Astrocyte (in vitro differentiated cells and primary cell): ENCODE data around the gene MARVELD3. TPM values are rescaled to one million over a fixed set of nuclear protein-coding genes. Genes with fewer than 3 reads are reported as not detected.
"Not testable (repeated sequence)": the region's sequence is repeated elsewhere in the genome, so short reads cannot be mapped to it uniquely, and the experiment has no call there.

Source experiments
- DNase-seq: peaks from one replicate; pipeline ENCODE4 v3.0.0-alpha.2; 2010; ENCODE audit warnings: low read depth
- FAIRE-seq: peaks from 2 replicates; lab custom pipeline; 2011; peaks lifted over from hg19 to GRCh38; lab: Jason Lieb, UNC
- H2AFZ ChIP-seq: 2 replicates; pipeline ENCODE4 v1.6.0; 2012; ENCODE audit warnings: low read depth, low read length, inconsistent platforms
- H3K27ac ChIP-seq: 2 replicates; pipeline ENCODE4 v1.5.1; 2011; ENCODE audit warnings: low read depth, low read length, inconsistent platforms
- H3K27me3 ChIP-seq: 2 replicates; pipeline ENCODE4 v1.6.0; 2011; ENCODE audit warnings: low read length, inconsistent platforms; ENCODE audit not compliant: insufficient read depth
- H3K36me3 ChIP-seq: 2 replicates; pipeline ENCODE4 v1.5.1; 2011; ENCODE audit warnings: low read length, inconsistent platforms; ENCODE audit not compliant: insufficient read depth
- H3K4me1 ChIP-seq: 2 replicates; pipeline ENCODE4 v1.5.1; 2011; ENCODE audit warnings: low read length, inconsistent platforms; ENCODE audit not compliant: insufficient read depth
- H3K4me2 ChIP-seq: 2 replicates; pipeline ENCODE4 v1.6.0; 2012; ENCODE audit warnings: low read length, inconsistent platforms
- H3K4me3 ChIP-seq: 2 replicates; pipeline ENCODE4 v1.5.1; 2011; ENCODE audit warnings: low read depth, mild to moderate bottlenecking, low read length, inconsistent platforms; ENCODE audit not compliant: insufficient read depth
- H3K79me2 ChIP-seq: 2 replicates; pipeline ENCODE4 v1.6.0; 2012; ENCODE audit warnings: mild to moderate bottlenecking, low read length, inconsistent platforms; ENCODE audit not compliant: insufficient read depth
- H3K9ac ChIP-seq: 2 replicates; pipeline ENCODE4 v1.6.0; 2012; ENCODE audit warnings: mild to moderate bottlenecking, low read length, inconsistent platforms
- H3K9me3 ChIP-seq: 2 replicates; pipeline ENCODE4 v1.5.1; 2012; ENCODE audit warnings: low read depth, mild to moderate bottlenecking, low read length, inconsistent platforms; ENCODE audit not compliant: insufficient read depth
- H4K20me1 ChIP-seq: 2 replicates; pipeline ENCODE4 v1.6.0; 2012; ENCODE audit warnings: low read length, inconsistent platforms; ENCODE audit not compliant: insufficient read depth
- H3K27ac Mint-ChIP-seq: one replicate; pipeline ENCODE4 v1.8.0; 2021; ENCODE audit warnings: mild to moderate bottlenecking, mixed read lengths; ENCODE audit not compliant: unreplicated experiment
- H3K27me3 Mint-ChIP-seq: one replicate; pipeline ENCODE4 v1.8.0; 2021; ENCODE audit warnings: low read depth, mixed read lengths; ENCODE audit not compliant: unreplicated experiment
- H3K36me3 Mint-ChIP-seq: one replicate; pipeline ENCODE4 v1.8.0; 2021; ENCODE audit warnings: low read depth, mixed read lengths; ENCODE audit not compliant: unreplicated experiment
- H3K4me1 Mint-ChIP-seq: one replicate; pipeline ENCODE4 v1.8.0; 2021; ENCODE audit warnings: low read depth, mixed read lengths; ENCODE audit not compliant: unreplicated experiment
- H3K4me3 Mint-ChIP-seq: one replicate; pipeline ENCODE4 v1.8.0; 2021; ENCODE audit warnings: mild to moderate bottlenecking, moderate library complexity, mixed read lengths; ENCODE audit not compliant: unreplicated experiment
- H3K9me3 Mint-ChIP-seq: one replicate; pipeline ENCODE4 v1.8.0; 2021; ENCODE audit warnings: mild to moderate bottlenecking, mixed read lengths; ENCODE audit not compliant: unreplicated experiment
- CTCF ChIP-seq: IDR thresholded peaks from 2 replicates; pipeline ENCODE4 v1.5.1; 2011; ENCODE audit warnings: low read depth, mild to moderate bottlenecking, inconsistent platforms, low read length, moderate library complexity; ENCODE audit not compliant: insufficient read depth
- EZH2 ChIP-seq: IDR thresholded peaks from 2 replicates; pipeline ENCODE4 v1.6.1; 2012; ENCODE audit warnings: mild to moderate bottlenecking, low read length, inconsistent platforms; ENCODE audit not compliant: insufficient read depth
- total RNA-seq: library from RNA; stranded (reverse); gene quantifications from 2 replicates; pipeline ENCODE4 v1.2.1, GENCODE V29; 2021

The MARVELD3 gene
- total RNA-seq, 1 donor from 2014 or later = 1.4 TPM

- Mint-ChIP-seq H3K9me3 (peaks cover 3% of the 10 kb centered on the region), H3K27ac (peak overlapping the region; percentile 34), H3K27me3 (peaks cover 23% of the 10 kb centered on the region), H3K4me3 (no peak overlapping the region), H3K4me1 (peaks cover 2% of the 10 kb centered on the region), H3K36me3 (no peaks in the 10 kb centered on the region)
- Histone ChIP-seq H3K36me3 (no peaks in the 10 kb centered on the region), H3K4me2 (no peak overlapping the region), H2AFZ (no peak overlapping the region), H4K20me1 (no peaks in the 10 kb centered on the region), H3K27ac (no peak overlapping the region), H3K9me3 (no peaks in the 10 kb centered on the region), H3K4me1 (no peaks in the 10 kb centered on the region), H3K9ac (no peak overlapping the region), H3K4me3 (no peak overlapping the region), H3K27me3 (no peaks in the 10 kb centered on the region), H3K79me2 (no peaks in the 10 kb centered on the region)
- DNase-seq = no peak
- no peak for FAIRE-seq
- no peak for TF ChIP-seq CTCF
- no peak for TF ChIP-seq EZH2
Observed at GRCh38 chr16:71594000-71594646, 31.9 kb upstream of the MARVELD3 start.

GRCh38 chr16:71595340-71595826 lies 30.6 kb upstream of the MARVELD3 start:
- not testable (repeated sequence) for H3K4me1 ChIP-seq, H3K27me3 ChIP-seq, H3K4me2 ChIP-seq, H3K4me3 Mint-ChIP-seq, H3K36me3 Mint-ChIP-seq, H4K20me1 ChIP-seq, H3K4me1 Mint-ChIP-seq, H3K9me3 Mint-ChIP-seq, H3K79me2 ChIP-seq, H3K27ac Mint-ChIP-seq, H2AFZ ChIP-seq, H3K4me3 ChIP-seq, H3K27ac ChIP-seq, H3K36me3 ChIP-seq, H3K9ac ChIP-seq, DNase-seq, FAIRE-seq, H3K9me3 ChIP-seq
- peaks cover 23% of the 10 kb centered on the region for H3K27me3 Mint-ChIP-seq

GRCh38 chr16:71598426-71598825 lies 27.6 kb upstream of the MARVELD3 start:
- not testable (repeated sequence) for H3K36me3 ChIP-seq, H3K27ac ChIP-seq, H3K9me3 Mint-ChIP-seq, H3K27me3 ChIP-seq, H3K4me2 ChIP-seq, DNase-seq, H3K79me2 ChIP-seq, H4K20me1 ChIP-seq, H3K27me3 Mint-ChIP-seq, H3K4me3 Mint-ChIP-seq, H3K4me3 ChIP-seq, H3K4me1 ChIP-seq, H2AFZ ChIP-seq, FAIRE-seq, H3K9me3 ChIP-seq, H3K4me1 Mint-ChIP-seq, H3K9ac ChIP-seq, H3K36me3 Mint-ChIP-seq, H3K27ac Mint-ChIP-seq
